Trophoblast cell (in vitro differentiated cells and primary cell): ENCODE data around the gene MYADML2.

Source experiments
- DNase-seq, 2 donors: peaks; one replicate each; pipeline ENCODE4 v3.0.0-alpha.2; 2016
- H2AFZ ChIP-seq: 2 replicates; pipeline ENCODE4 v1.6.1; 2013; ENCODE audit warnings: low read length, moderate library complexity, mild to moderate bottlenecking; ENCODE audit not compliant: insufficient read depth, poor library complexity
- H2AK5ac ChIP-seq: 2 replicates; pipeline ENCODE4 v1.6.1; 2013; ENCODE audit warnings: mild to moderate bottlenecking, low read length
- H2BK120ac ChIP-seq: 2 replicates; pipeline ENCODE4 v1.6.1; 2013; ENCODE audit warnings: low read length, mild to moderate bottlenecking, moderate library complexity; ENCODE audit not compliant: insufficient read depth, poor library complexity
- H2BK12ac ChIP-seq: 2 replicates; pipeline ENCODE4 v1.6.1; 2013; ENCODE audit warnings: mild to moderate bottlenecking, low read length, moderate library complexity
- H2BK5ac ChIP-seq: 2 replicates; pipeline ENCODE4 v1.6.1; 2013; ENCODE audit warnings: low read length, low read depth, moderate library complexity, mild to moderate bottlenecking; ENCODE audit not compliant: poor library complexity
- H3K14ac ChIP-seq: 2 replicates; pipeline ENCODE4 v1.6.1; 2013; ENCODE audit warnings: mild to moderate bottlenecking, low read length
- H3K18ac ChIP-seq: 2 replicates; pipeline ENCODE4 v1.6.1; 2013; ENCODE audit warnings: mild to moderate bottlenecking, low read length
- H3K23ac ChIP-seq: 2 replicates; pipeline ENCODE4 v1.6.1; 2013; ENCODE audit warnings: low read length
- H3K27ac ChIP-seq: 2 replicates; pipeline ENCODE4 v1.5.1; 2013; ENCODE audit warnings: low read depth, mild to moderate bottlenecking, inconsistent platforms, low read length, moderate library complexity
- H3K27me3 ChIP-seq: 2 replicates; pipeline ENCODE4 v1.6.1; 2013; ENCODE audit warnings: inconsistent platforms, mild to moderate bottlenecking, low read length, moderate library complexity; ENCODE audit not compliant: insufficient read depth
- H3K36me3 ChIP-seq, 2 experiments: 1 replicate in 1 of 2; 2 replicates in 1 of 2; pipeline ENCODE4 v1.6.1; 2013; ENCODE audit warnings: low read length in 2 of 2, mild to moderate bottlenecking in 2 of 2, moderate library complexity in 1 of 2; ENCODE audit not compliant: insufficient read depth in 2 of 2, control insufficient read depth in 1 of 2
- H3K4ac ChIP-seq: 2 replicates; pipeline ENCODE4 v1.6.1; 2013; ENCODE audit warnings: low read depth, mild to moderate bottlenecking, low read length, moderate library complexity
- H3K4me1 ChIP-seq, 2 experiments: 1 replicate in 1 of 2; 2 replicates in 1 of 2; pipeline ENCODE4 v1.6.1; 2013; ENCODE audit warnings: low read length in 2 of 2, mild to moderate bottlenecking in 2 of 2, moderate library complexity in 1 of 2; ENCODE audit not compliant: insufficient read depth in 2 of 2, control insufficient read depth in 1 of 2
- H3K4me2 ChIP-seq: 2 replicates; pipeline ENCODE4 v1.6.1; 2013; ENCODE audit warnings: inconsistent platforms, mild to moderate bottlenecking, low read length, moderate library complexity
- H3K4me3 ChIP-seq: 2 replicates; pipeline ENCODE4 v1.5.1; 2013; ENCODE audit warnings: mild to moderate bottlenecking, low read depth, low read length, inconsistent platforms
- H3K79me1 ChIP-seq: one replicate; pipeline ENCODE4 v1.6.1; 2013; ENCODE audit warnings: low read length
- H3K79me2 ChIP-seq: 2 replicates; pipeline ENCODE4 v1.6.1; 2013; ENCODE audit warnings: low read length, mild to moderate bottlenecking; ENCODE audit not compliant: control insufficient read depth, insufficient read depth, poor library complexity
- H3K9ac ChIP-seq: 2 replicates; pipeline ENCODE4 v1.6.1; 2013; ENCODE audit warnings: mild to moderate bottlenecking, low read length
- H3K9me3 ChIP-seq: 2 replicates; pipeline ENCODE4 v1.6.1; 2013; ENCODE audit warnings: low read depth, mild to moderate bottlenecking, control low read depth, inconsistent platforms, low read length; ENCODE audit not compliant: insufficient read depth
- H4K12ac ChIP-seq: 2 replicates; pipeline ENCODE4 v1.6.1; 2013; ENCODE audit warnings: low read depth, mild to moderate bottlenecking, low read length, moderate library complexity
- H4K8ac ChIP-seq: 2 replicates; pipeline ENCODE4 v1.6.1; 2013; ENCODE audit warnings: low read depth, mild to moderate bottlenecking, low read length, moderate library complexity
- H4K91ac ChIP-seq: one replicate; pipeline ENCODE4 v1.6.1; 2013; ENCODE audit warnings: low read depth, mild to moderate bottlenecking, low read length, moderate library complexity
- WGBS: extraction: QIAGEN DNeasy Blood & Tissue Kit; methylation state at CpG from one replicate; pipeline ENCODE4 v1.1.7; 2013; ENCODE audit warnings: missing lambda C conversion rate; ENCODE audit not compliant: insufficient read length, insufficient coverage; ENCODE audit errors: extremely low coverage; 5-methylcytosine and 5-hydroxymethylcytosine counted together

MYADML2 gene

GRCh38 chr17:81980122-81980521, 33.1 kb upstream of the MYADML2 start:
- WGBS, result no CpG with 5 or more reads among the region's 4 CpGs
- Histone ChIP-seq H3K79me1 (peaks cover 26% of the 10 kb centered on the region), H2AK5ac (peak overlapping the region; percentile 18), H3K23ac (no peak overlapping the region), H4K12ac (no peak overlapping the region), H3K4me2 (no peak overlapping the region), H3K4me1 (peaks cover 32 to 41% of the 10 kb centered on the region in 2 experiments), H4K8ac (no peak overlapping the region), H3K27me3 (no peaks in the 10 kb centered on the region), H3K4ac (no peak overlapping the region), H2BK12ac (peak overlapping the region; percentile 37), H3K14ac (no peak overlapping the region), H3K36me3 (peaks cover 6 to 15% of the 10 kb centered on the region in 2 experiments), H3K9me3 (peaks cover 5% of the 10 kb centered on the region), H3K27ac (peak overlapping the region; percentile 28), H3K9ac (no peak overlapping the region), H2AFZ (no peak overlapping the region), H3K79me2 (peaks cover 10% of the 10 kb centered on the region), H4K91ac (peak overlapping the region; percentile 59), H2BK120ac (no peak overlapping the region), H3K18ac (no peak overlapping the region), H2BK5ac (peak overlapping the region; percentile 36), H3K4me3 (no peak overlapping the region)
- DNase-seq, result peak in 1 of 2 donors; percentile 28

- H3K79me2 ChIP-seq, result peaks cover 10% of the 10 kb centered on the region
- H3K4me3 ChIP-seq, result no peak overlapping the region
- no peaks in the 10 kb centered on the region for H3K27me3 ChIP-seq
- WGBS, result no CpG with 5 or more reads among the region's 27 CpGs
- H4K12ac ChIP-seq, result peak overlapping the region; percentile 88
- peaks cover 26% of the 10 kb centered on the region for H3K79me1 ChIP-seq
- peak overlapping the region; percentile 3 for H2BK5ac ChIP-seq
- peak overlapping the region; percentile 8 for H2BK120ac ChIP-seq
- H3K18ac ChIP-seq, result peak overlapping the region; percentile 88
- peak overlapping the region; percentile 92 for H2AK5ac ChIP-seq
- H2BK12ac ChIP-seq, result peak overlapping the region; percentile 46
- peak overlapping the region; percentile 45 for H2AFZ ChIP-seq
- peak overlapping the region; percentile 67 for H4K8ac ChIP-seq
- H3K27ac ChIP-seq, result no peak overlapping the region
- H3K14ac ChIP-seq, result peak overlapping the region; percentile 59
- H3K9ac ChIP-seq, result no peak overlapping the region
- peak overlapping the region; percentile 55 for H4K91ac ChIP-seq
- peak overlapping the region; percentile 31 for H3K4me2 ChIP-seq
- H3K36me3 ChIP-seq, result peaks cover 0 to 3% of the 10 kb centered on the region in 2 experiments
- peaks cover 32 to 41% of the 10 kb centered on the region in 2 experiments for H3K4me1 ChIP-seq
- H3K4ac ChIP-seq, result peak overlapping the region; percentile 61
- no peaks in the 10 kb centered on the region for H3K9me3 ChIP-seq
- no peak overlapping the region for H3K23ac ChIP-seq
- DNase-seq, result peak in 1 of 2 donors; percentile 59
These were observed 31.7 kb upstream of the MYADML2 start for GRCh38 chr17:81978524-81979298.

- H3K18ac ChIP-seq, result peak within 1 kb of the TSS; percentile 88
- H3K9ac ChIP-seq, result peak within 1 kb of the TSS; percentile 89
- peak within 1 kb of the TSS; percentile 89 for H2AFZ ChIP-seq
- no CpG with 5 or more reads among the region's 76 CpGs for WGBS
- H3K4me2 ChIP-seq, result peak within 1 kb of the TSS; percentile 84
- H3K23ac ChIP-seq, result no peak within 1 kb of the TSS
- peaks cover 23% of the 10 kb centered on the region for H3K79me1 ChIP-seq
- peak; percentile 87 to 94 for DNase-seq
- peaks cover 28 to 34% of the 10 kb centered on the region in 2 experiments for H3K4me1 ChIP-seq
- H3K27me3 ChIP-seq, result no peaks in the 10 kb centered on the region
- peak within 1 kb of the TSS; percentile 95 for H2BK120ac ChIP-seq
- H2AK5ac ChIP-seq, result peak within 1 kb of the TSS; percentile 92
- peak within 1 kb of the TSS; percentile 97 for H4K12ac ChIP-seq
- H3K4me3 ChIP-seq, result peak within 1 kb of the TSS; percentile 97
- H3K36me3 ChIP-seq, result no peaks in the 10 kb centered on the region
- peak within 1 kb of the TSS; percentile 95 for H4K8ac ChIP-seq
- H2BK5ac ChIP-seq, result peak within 1 kb of the TSS; percentile 96
- peak within 1 kb of the TSS; percentile 93 for H3K14ac ChIP-seq
- H4K91ac ChIP-seq, result peak within 1 kb of the TSS; percentile 98
- peak within 1 kb of the TSS; percentile 68 for H2BK12ac ChIP-seq
- H3K27ac ChIP-seq, result peak within 1 kb of the TSS; percentile 85
- H3K4ac ChIP-seq, result peak within 1 kb of the TSS; percentile 84
- peaks cover 7% of the 10 kb centered on the region for H3K79me2 ChIP-seq
- H3K9me3 ChIP-seq, result peaks cover 3% of the 10 kb centered on the region
These were observed 30.3 kb upstream of the MYADML2 start, which contains the start of gene ASPSCR1 for GRCh38 chr17:81977211-81977808. ASPSCR1 (plus strand) TSS chr17:81977629; CDS start chr17:81977647, 18 bp downstream.

GRCh38 chr17:81976332-81977210, 29.5 kb upstream of the MYADML2 start:
- peak overlapping the region; percentile 97 for H4K12ac ChIP-seq
- H3K4me2 ChIP-seq, result peak overlapping the region; percentile 76
- H3K14ac ChIP-seq, result peak overlapping the region; percentile 93
- peak overlapping the region; percentile 4 for H2BK120ac ChIP-seq
- H3K4me3 ChIP-seq, result peak overlapping the region; percentile 82
- DNase-seq, result peak; percentile 57 to 69
- no peaks in the 10 kb centered on the region for H3K36me3 ChIP-seq
- peak overlapping the region; percentile 1 for H2AK5ac ChIP-seq
- no peaks in the 10 kb centered on the region for H3K27me3 ChIP-seq
- no peak overlapping the region for H3K23ac ChIP-seq
- peak overlapping the region; percentile 11 for H2BK5ac ChIP-seq
- H3K79me1 ChIP-seq, result peaks cover 23% of the 10 kb centered on the region
- peak overlapping the region; percentile 18 for H3K18ac ChIP-seq
- no peak overlapping the region for H2AFZ ChIP-seq
- H3K9me3 ChIP-seq, result peaks cover 3% of the 10 kb centered on the region
- H3K79me2 ChIP-seq, result peaks cover 7% of the 10 kb centered on the region
- peak overlapping the region; percentile 25 for H3K4ac ChIP-seq
- no CpG with 5 or more reads among the region's 30 CpGs for WGBS
- H3K4me1 ChIP-seq, result peaks cover 24 to 29% of the 10 kb centered on the region in 2 experiments
- peak overlapping the region; percentile 93 for H4K91ac ChIP-seq
- peak overlapping the region; percentile 92 for H4K8ac ChIP-seq
- H3K9ac ChIP-seq, result peak overlapping the region; percentile 70
- no peak overlapping the region for H2BK12ac ChIP-seq
- H3K27ac ChIP-seq, result no peak overlapping the region
